Activated naive CD4-positive, alpha-beta T cell treated with anti-CD3 and anti-CD28 coated beads, Interleukin-2, amount 50 U/mL, for 16 hours (primary cell): Measurements from ENCODE around the gene HAUS6.
"Not testable (repeated sequence)": the region's sequence is repeated elsewhere in the genome, so short reads cannot be mapped to it uniquely, and the experiment has no call there.

ENCODE experiments used
- DNase-seq: peaks from one replicate; pipeline ENCODE4 v3.0.0-alpha.2; 2020

The HAUS6 gene

GRCh38 chr9:19030899-19031298 is 71.8 kb downstream of the HAUS6 start:
- DNase-seq = no peak

GRCh38 chr9:19028835-19029451 is 73.8 kb downstream of the HAUS6 start:
- no peak for DNase-seq

GRCh38 chr9:19027825-19028224 is 74.9 kb downstream of the HAUS6 start:
- DNase-seq = no peak

GRCh38 chr9:19026375-19026774 is 76.3 kb downstream of the HAUS6 start:
- DNase-seq = no peak

- DNase-seq = no peak
Measured at GRCh38 chr9:19023078-19023477, 79.6 kb downstream of the HAUS6 start.

GRCh38 chr9:19022206-19022605 is 80.5 kb downstream of the HAUS6 start:
- no peak for DNase-seq

- not testable (repeated sequence) for DNase-seq
Measured at GRCh38 chr9:19021649-19022048, 81.1 kb downstream of the HAUS6 start.

- DNase-seq = no peak
Measured at GRCh38 chr9:19020886-19021455, 81.7 kb downstream of the HAUS6 start.

GRCh38 chr9:19018201-19018600 is 84.5 kb downstream of the HAUS6 start:
- DNase-seq = no peak

GRCh38 chr9:19009391-19009965 is 93.2 kb downstream of the HAUS6 start:
- no peak for DNase-seq
